Vagina (tissue), 2 donors: ENCODE results near the gene LONP1. TPM values are rescaled to one million over a fixed set of nuclear protein-coding genes. Genes with fewer than 3 reads are reported as not detected.

ENCODE experiments used
- DNase-seq, 2 donors: peaks; one replicate each; pipeline ENCODE4 v3.0.0-alpha.2; 2017; ENCODE audit errors: extremely low spot score in 2 of 2
- H3K27ac ChIP-seq: fragments of 200-600 bp; sonication (generic); one replicate; pipeline ENCODE4 v1.5.1; 2019
- H3K27me3 ChIP-seq: fragments of 200-600 bp; sonication (generic); one replicate; pipeline ENCODE4 v1.5.1; 2019
- H3K36me3 ChIP-seq, 2 donors: fragments of 200-600 bp; sonication (generic); one replicate each; pipeline ENCODE4 v1.5.1; 2017 to 2019
- H3K4me1 ChIP-seq: fragments of 200-600 bp; sonication (generic); one replicate; pipeline ENCODE4 v1.5.1; 2019
- H3K4me3 ChIP-seq, 2 donors: fragments of 200-600 bp; sonication (generic); 1 replicate in 1 of 2; 2 replicates in 1 of 2; pipeline ENCODE4 v1.5.1; 2016 to 2019
- H3K9me3 ChIP-seq: fragments of 200-600 bp; sonication (generic); one replicate; pipeline ENCODE4 v1.5.1; 2019
- POLR2A ChIP-seq, 2 donors: fragments of 450-650 bp; IDR thresholded peaks; one replicate each; pipeline ENCODE4 v1.6.1; 2017; ENCODE audit warnings: antibody characterized with exemption in 2 of 2, mild to moderate bottlenecking in 2 of 2, moderate library complexity in 2 of 2
- POLR2AphosphoS5 ChIP-seq, 2 donors: sonication (generic); formaldehyde crosslinking; IDR thresholded peaks; one replicate each; pipeline ENCODE4 v1.9.0; 2017; ENCODE audit warnings: antibody characterized with exemption in 2 of 2, mild to moderate bottlenecking in 2 of 2, low read depth in 1 of 2; ENCODE audit not compliant: insufficient read depth in 1 of 2
- intact Hi-C: fragments of 100-400 bp; cut with DNase I; formaldehyde crosslinking; loops from one replicate; pipeline ENCODE4 v1.15.1; 2023
- total RNA-seq: library from RNA; depleted of rRNA; stranded (reverse); fragments of >200 nt; gene quantifications from one replicate; pipeline ENCODE4 v1.2.3, GENCODE V29; 2016
- TF ChIP-seq, protein P1 (sequence below), 3 experiments: fragments of 450-650 bp in 2 of 3; fragments of 200-600 bp in 1 of 3; sonication (generic) in 1 of 3; IDR thresholded peaks; one replicate each; pipeline ENCODE4 v1.5.1; 2017 to 2019; ENCODE audit warnings: antibody characterized with exemption in 3 of 3, mild to moderate bottlenecking in 2 of 3, moderate library complexity in 2 of 3

The LONP1 gene
- total RNA-seq, 1 donor from 2014 or later: 53.3 TPM

DNA sequence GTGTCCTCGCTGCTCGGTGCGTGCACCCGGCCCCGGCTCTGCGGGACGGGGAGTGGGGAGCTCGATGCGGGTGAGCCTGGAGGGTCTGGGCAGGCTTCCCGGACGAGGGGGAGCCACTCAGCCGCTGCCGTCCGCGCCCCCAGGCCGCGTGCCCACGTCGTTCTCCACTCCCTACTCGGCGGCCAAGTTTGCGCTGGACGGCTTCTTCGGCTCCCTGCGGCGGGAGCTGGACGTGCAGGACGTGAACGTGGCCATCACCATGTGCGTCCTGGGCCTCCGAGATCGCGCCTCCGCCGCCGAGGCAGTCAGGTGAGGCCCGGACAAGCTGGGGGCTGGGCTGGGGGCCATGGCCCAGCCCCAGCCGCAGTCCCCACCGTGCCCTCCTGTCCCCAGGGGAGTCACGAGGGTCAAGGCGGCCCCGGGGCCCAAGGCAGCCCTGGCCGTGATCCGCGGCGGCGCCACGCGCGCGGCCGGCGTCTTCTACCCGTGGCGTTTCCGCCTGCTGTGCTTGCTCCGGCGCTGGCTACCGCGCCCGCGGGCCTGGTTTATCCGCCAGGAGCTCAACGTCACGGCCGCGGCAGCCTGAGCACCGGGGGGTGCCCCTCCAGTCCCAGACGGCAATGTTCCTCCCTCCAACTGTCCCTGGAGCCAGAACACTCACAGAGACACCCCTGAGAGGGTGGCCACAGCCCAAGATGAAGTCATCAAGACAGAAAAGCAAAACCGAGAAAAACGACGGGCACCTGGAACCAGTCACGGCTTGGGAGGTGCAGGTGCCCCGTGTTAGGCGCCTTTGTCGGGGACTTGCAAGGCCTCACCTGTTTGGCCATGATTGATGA is 32.4 kb downstream of the LONP1 start:
- Histone ChIP-seq H3K36me3 (peaks cover 0 to 4% of the 10 kb centered on the region in 2 donors), H3K27ac (peak overlapping the region; percentile 67), H3K27me3 (no peaks in the 10 kb centered on the region), H3K4me1 (peaks cover 31% of the 10 kb centered on the region), H3K4me3 (peak overlapping the region; percentile 56 to 59), H3K9me3 (no peaks in the 10 kb centered on the region)
- TF ChIP-seq, protein P1, sequence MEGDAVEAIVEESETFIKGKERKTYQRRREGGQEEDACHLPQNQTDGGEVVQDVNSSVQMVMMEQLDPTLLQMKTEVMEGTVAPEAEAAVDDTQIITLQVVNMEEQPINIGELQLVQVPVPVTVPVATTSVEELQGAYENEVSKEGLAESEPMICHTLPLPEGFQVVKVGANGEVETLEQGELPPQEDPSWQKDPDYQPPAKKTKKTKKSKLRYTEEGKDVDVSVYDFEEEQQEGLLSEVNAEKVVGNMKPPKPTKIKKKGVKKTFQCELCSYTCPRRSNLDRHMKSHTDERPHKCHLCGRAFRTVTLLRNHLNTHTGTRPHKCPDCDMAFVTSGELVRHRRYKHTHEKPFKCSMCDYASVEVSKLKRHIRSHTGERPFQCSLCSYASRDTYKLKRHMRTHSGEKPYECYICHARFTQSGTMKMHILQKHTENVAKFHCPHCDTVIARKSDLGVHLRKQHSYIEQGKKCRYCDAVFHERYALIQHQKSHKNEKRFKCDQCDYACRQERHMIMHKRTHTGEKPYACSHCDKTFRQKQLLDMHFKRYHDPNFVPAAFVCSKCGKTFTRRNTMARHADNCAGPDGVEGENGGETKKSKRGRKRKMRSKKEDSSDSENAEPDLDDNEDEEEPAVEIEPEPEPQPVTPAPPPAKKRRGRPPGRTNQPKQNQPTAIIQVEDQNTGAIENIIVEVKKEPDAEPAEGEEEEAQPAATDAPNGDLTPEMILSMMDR (IDR thresholded peaks at IDR 0.05): peak in 1 of 3 experiments; percentile 5
- no peak for TF ChIP-seq POLR2A (IDR thresholded peaks at IDR 0.05)
- intact Hi-C loops: loop anchor here (5.0 kb wide), 1 partner anchor 65 kb away; the partner anchor contains the start of genes SAFB and SAFB2
- no peak for DNase-seq

DNA sequence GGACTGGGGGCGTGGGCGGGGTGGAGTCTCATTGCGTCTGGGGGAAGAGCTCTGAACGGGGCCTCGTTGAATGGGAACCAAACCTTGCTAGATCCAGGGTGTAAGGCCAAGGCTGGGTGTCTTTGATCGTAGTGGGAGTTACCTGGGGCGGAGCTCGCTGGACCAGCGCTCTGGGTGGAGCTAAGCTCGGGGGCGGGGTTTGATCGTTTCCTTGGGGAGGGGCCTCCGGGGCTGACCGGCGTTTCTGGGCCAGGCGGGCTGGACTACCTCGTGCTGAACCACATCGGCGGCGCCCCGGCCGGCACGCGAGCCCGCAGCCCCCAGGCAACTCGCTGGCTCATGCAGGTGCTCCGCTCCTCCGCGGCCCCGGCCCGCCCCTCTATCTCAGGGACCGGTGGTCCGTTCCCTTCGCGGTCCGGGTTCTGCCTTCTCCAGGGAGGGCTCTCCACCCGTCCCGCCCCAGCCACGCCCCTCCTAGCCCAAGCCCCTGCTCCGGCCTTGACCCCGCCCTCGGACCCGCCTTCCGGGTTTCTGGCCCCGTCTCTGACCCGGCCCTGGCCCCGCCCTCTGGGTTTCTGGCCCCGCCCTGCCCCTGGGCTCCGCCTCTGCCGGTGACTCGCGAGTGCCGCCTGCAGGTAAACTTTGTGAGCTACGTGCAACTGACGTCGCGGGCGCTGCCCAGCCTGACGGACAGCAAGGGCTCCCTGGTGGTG is 33.1 kb downstream of the LONP1 start:
- intact Hi-C loops: loop anchor here (5.0 kb wide), 1 partner anchor 65 kb away; the partner anchor contains the start of genes SAFB and SAFB2

DNA sequence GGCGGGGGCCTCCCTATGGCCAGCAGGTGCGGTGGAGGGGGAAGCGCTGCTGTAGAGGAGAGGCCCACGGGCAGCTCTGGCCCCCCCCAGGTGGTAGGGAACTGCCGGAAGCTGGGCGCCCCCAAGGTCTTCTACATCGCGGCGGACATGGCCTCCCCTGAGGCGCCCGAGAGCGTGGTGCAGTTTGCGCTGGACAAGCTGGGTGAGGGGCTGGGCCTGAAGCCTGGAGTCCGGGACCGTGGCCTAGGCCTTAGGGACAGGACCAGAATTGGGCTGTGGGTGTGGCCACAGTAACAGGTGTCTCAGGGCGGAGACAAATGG is 33.7 kb downstream of the LONP1 start:
- DNase-seq: no peak
- Histone ChIP-seq H3K9me3 (no peaks in the 10 kb centered on the region), H3K27ac (peak overlapping the region; percentile 67), H3K4me1 (peaks cover 20% of the 10 kb centered on the region), H3K27me3 (no peaks in the 10 kb centered on the region), H3K4me3 (peak overlapping the region; percentile 56 to 59), H3K36me3 (no peaks in the 10 kb centered on the region)
- intact Hi-C loops: loop anchor here (5.0 kb wide), 1 partner anchor 64 kb away; the partner anchor contains the start of genes SAFB and SAFB2
- no peak for TF ChIP-seq POLR2A (IDR thresholded peaks at IDR 0.05)
- TF ChIP-seq, protein P1 (IDR thresholded peaks at IDR 0.05): no peak
- TF ChIP-seq POLR2AphosphoS5 (IDR thresholded peaks at IDR 0.05; ENCODE audit: insufficient read depth in 1 of 2, low read depth in 1 of 2): no peak

More for the DNA sequence above, 33.1 kb downstream of the LONP1 start:
- DNase-seq: no peak
- peak in 1 of 2 donors; percentile 10 for TF ChIP-seq POLR2A (IDR thresholded peaks at IDR 0.05)
- TF ChIP-seq POLR2AphosphoS5 (IDR thresholded peaks at IDR 0.05; ENCODE audit: insufficient read depth in 1 of 2, low read depth in 1 of 2): peak; percentile 29 to 71
- TF ChIP-seq, protein P1 (IDR thresholded peaks at IDR 0.05): peak; percentile 37 to 73 (median 50)
- H3K9me3 ChIP-seq: no peaks in the 10 kb centered on the region
- H3K4me3 ChIP-seq: peak overlapping the region; percentile 56 to 59
- H3K4me1 ChIP-seq: peaks cover 23% of the 10 kb centered on the region
- H3K36me3 ChIP-seq: no peaks in the 10 kb centered on the region
- H3K27me3 ChIP-seq: no peaks in the 10 kb centered on the region
- peak overlapping the region; percentile 67 for H3K27ac ChIP-seq

DNA sequence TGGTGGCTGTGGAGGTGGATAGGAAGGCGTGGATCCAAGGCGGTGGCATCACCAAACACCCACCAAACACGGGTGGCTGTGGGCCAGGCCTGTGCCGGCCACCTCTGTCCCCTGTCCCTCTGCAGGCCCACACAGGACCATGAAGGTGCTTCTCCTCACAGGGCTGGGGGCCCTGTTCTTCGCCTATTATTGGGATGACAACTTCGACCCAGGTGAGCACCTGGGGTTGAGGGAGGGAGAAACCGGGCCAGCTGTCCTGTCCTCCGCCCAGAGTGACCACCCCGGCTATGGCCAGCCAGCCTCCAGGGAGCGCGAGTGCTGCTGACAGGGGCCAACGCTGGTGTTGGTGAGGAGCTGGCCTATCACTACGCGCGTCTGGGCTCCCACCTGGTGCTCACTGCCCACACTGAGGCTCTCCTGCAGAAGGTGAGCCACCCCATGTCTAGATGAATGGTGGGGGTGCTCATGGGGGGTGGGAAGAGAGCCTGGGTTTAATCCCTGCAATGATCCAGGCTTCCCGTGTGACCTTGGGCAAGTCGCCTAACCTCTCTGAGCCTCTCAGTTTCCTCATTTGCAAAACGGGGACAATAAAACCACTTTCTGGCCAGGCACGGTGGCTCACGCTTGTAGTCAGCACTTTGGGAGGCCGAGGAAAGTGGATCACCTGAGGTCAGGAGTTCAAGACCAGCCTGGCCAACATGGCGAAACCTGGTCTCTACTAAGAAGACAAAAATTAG is 35.1 kb downstream of the LONP1 start:
- H3K27ac ChIP-seq: no peak overlapping the region
- intact Hi-C loops: loop anchor here (5.0 kb wide), 1 partner anchor 63 kb away; the partner anchor contains the start of genes SAFB and SAFB2
- H3K27me3 ChIP-seq: no peaks in the 10 kb centered on the region
- DNase-seq: no peak
- TF ChIP-seq POLR2A (IDR thresholded peaks at IDR 0.05) (no peak), POLR2AphosphoS5 (IDR thresholded peaks at IDR 0.05; ENCODE audit: insufficient read depth in 1 of 2, low read depth in 1 of 2) (no peak)
- TF ChIP-seq, protein P1 (IDR thresholded peaks at IDR 0.05): no peak
- peaks cover 20% of the 10 kb centered on the region for H3K4me1 ChIP-seq
- H3K36me3 ChIP-seq: no peaks in the 10 kb centered on the region
- H3K9me3 ChIP-seq: no peaks in the 10 kb centered on the region
- H3K4me3 ChIP-seq: no peak overlapping the region
